ENCODE data around the gene GNAS. TPM values are rescaled to one million over a fixed set of nuclear protein-coding genes. Genes with fewer than 3 reads are reported as not detected.

The GNAS gene
- total RNA-seq, 1 donor = 474 TPM

- no peak overlapping the region for H3K4me3 ChIP-seq (ENCODE audit: low read depth, low read length)
- DNase-seq (ENCODE audit: low read depth) = no peak
- TF ChIP-seq CTCF (IDR thresholded peaks at IDR 0.05; ENCODE audit: insufficient read depth, low read length) = no peak
Measured at GRCh38 chr20:58883241-58883691, 30.8 kb downstream of the GNAS start.

GRCh38 chr20:58884966-58885365 is 32.5 kb downstream of the GNAS start:
- DNase-seq (ENCODE audit: low read depth) = no peak
- no peak overlapping the region for H3K4me3 ChIP-seq (ENCODE audit: low read depth, low read length)
- no peak for TF ChIP-seq CTCF (IDR thresholded peaks at IDR 0.05; ENCODE audit: insufficient read depth, low read length)

GRCh38 chr20:58886546-58886945 is 34.0 kb downstream of the GNAS start:
- no peak for TF ChIP-seq CTCF (IDR thresholded peaks at IDR 0.05; ENCODE audit: insufficient read depth, low read length)
- H3K4me3 ChIP-seq (ENCODE audit: low read depth, low read length) = no peak overlapping the region
- no peak for DNase-seq (ENCODE audit: low read depth)

GRCh38 chr20:58888103-58888502 is 35.6 kb downstream of the GNAS start:
- no peak for TF ChIP-seq CTCF (IDR thresholded peaks at IDR 0.05; ENCODE audit: insufficient read depth, low read length)
- DNase-seq (ENCODE audit: low read depth) = no peak
- peak overlapping the region; percentile 84 for H3K4me3 ChIP-seq (ENCODE audit: low read depth, low read length)

- TF ChIP-seq CTCF (IDR thresholded peaks at IDR 0.05; ENCODE audit: insufficient read depth, low read length) = no peak
- DNase-seq (ENCODE audit: low read depth) = peak; percentile 77
- H3K4me3 ChIP-seq (ENCODE audit: low read depth, low read length) = peak overlapping the region; percentile 84
Measured at GRCh38 chr20:58888521-58889333, 36.2 kb downstream of the GNAS start.

GRCh38 chr20:58889334-58889760 is 36.8 kb downstream of the GNAS start:
- peak overlapping the region; percentile 84 for H3K4me3 ChIP-seq (ENCODE audit: low read depth, low read length)
- no peak for TF ChIP-seq CTCF (IDR thresholded peaks at IDR 0.05; ENCODE audit: insufficient read depth, low read length)
- peak; percentile 20 for DNase-seq (ENCODE audit: low read depth)

Measured in fibroblast of the aortic adventitia (primary cell).